ENCODE data around the gene IL2RG.

Gene IL2RG

GRCh38 chrX:71111141-71111843, at the start of gene IL2RG:
Gene IL2RG, minus strand, starts transcription at chrX:71111577. Its CDS starts 38 bp downstream, at chrX:71111539.
- no peak for TF ChIP-seq CTCF (conservative IDR thresholded peaks at IDR 0.05; ENCODE audit: low read depth, low read length)
- no peak within 1 kb of the TSS for H3K4me3 ChIP-seq (ENCODE audit: low read depth, low read length)
- no peak for DNase-seq (ENCODE audit: low read depth)

DNA sequence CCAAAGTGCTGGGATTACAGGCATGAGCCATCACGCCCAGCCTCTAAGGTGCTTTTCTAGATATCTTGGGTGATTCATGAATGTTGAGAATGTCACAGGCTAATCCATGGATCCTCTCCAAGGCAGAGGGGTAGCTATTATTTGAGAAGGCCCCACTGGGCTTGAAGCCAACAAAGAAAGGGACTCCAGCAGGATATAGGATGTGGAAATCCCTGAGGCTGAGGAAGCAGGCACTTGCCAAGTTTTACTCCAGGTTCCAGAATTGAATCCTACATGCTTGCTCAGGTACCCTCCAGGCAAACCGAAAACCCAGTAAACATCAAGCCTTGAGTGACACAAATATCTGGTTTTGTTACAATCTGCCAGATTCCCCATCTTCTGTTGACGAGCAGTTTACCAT, 49.1 kb upstream of the IL2RG start:
- no peak for TF ChIP-seq CTCF (conservative IDR thresholded peaks at IDR 0.05; ENCODE audit: low read depth, low read length)
- H3K4me3 ChIP-seq (ENCODE audit: low read depth, low read length): no peak overlapping the region
- no peak for DNase-seq (ENCODE audit: low read depth)

GRCh38 chrX:71159335-71159734, 48.0 kb upstream of the IL2RG start:
- DNase-seq (ENCODE audit: low read depth): no peak
- no peak overlapping the region for H3K4me3 ChIP-seq (ENCODE audit: low read depth, low read length)
- no peak for TF ChIP-seq CTCF (conservative IDR thresholded peaks at IDR 0.05; ENCODE audit: low read depth, low read length)

GRCh38 chrX:71158603-71159002, 47.2 kb upstream of the IL2RG start:
- DNase-seq (ENCODE audit: low read depth): no peak
- no peak overlapping the region for H3K4me3 ChIP-seq (ENCODE audit: low read depth, low read length)
- TF ChIP-seq CTCF (conservative IDR thresholded peaks at IDR 0.05; ENCODE audit: low read depth, low read length): no peak

DNA sequence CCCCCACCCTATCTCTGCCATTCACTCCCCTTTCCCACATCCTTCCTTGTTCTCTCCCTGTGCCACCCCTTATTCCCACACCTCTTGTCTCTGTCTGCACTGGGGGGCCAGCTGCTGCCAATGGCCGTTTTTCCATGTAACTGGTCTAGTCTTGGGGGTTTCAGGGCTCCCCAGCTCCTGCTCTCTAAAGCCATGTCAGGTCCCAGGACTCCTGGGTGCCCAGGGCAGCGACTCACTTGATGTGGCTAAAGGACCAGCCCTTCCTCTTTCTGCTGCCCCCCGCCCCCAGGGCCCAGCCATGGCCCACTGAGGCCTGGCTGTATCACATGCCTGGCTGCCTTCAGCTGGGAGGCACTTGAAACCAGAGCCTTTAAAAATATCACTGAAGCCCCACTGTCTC, 43.3 kb upstream of the IL2RG start:
- no peak for TF ChIP-seq CTCF (conservative IDR thresholded peaks at IDR 0.05; ENCODE audit: low read depth, low read length)
- no peak overlapping the region for H3K4me3 ChIP-seq (ENCODE audit: low read depth, low read length)
- DNase-seq (ENCODE audit: low read depth): no peak

DNA sequence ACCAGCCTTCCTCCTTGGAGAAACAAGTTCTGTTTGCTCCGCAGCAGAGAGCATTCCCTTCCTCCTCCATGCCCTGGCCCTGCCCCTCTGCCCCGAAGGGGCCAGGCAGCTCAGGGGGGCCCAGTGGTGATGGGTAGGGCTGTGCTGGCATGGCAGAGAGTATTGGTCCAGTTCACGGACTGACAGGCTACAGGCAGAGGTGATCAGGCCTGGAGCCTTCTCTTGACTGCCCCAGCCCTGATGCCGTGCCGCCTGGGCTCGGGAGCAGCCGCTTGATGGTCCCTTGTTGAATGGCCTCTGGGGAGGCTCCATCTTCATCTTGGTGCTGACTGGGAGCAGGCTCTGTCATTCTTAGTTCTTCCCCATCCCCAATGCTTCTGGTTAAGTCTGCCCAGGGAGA, 42.8 kb upstream of the IL2RG start:
- no peak for DNase-seq (ENCODE audit: low read depth)
- no peak for TF ChIP-seq CTCF (conservative IDR thresholded peaks at IDR 0.05; ENCODE audit: low read depth, low read length)
- H3K4me3 ChIP-seq (ENCODE audit: low read depth, low read length): no peak overlapping the region

GRCh38 chrX:71151366-71151765, 40.0 kb upstream of the IL2RG start:
- no peak for TF ChIP-seq CTCF (conservative IDR thresholded peaks at IDR 0.05; ENCODE audit: low read depth, low read length)
- H3K4me3 ChIP-seq (ENCODE audit: low read depth, low read length): no peak overlapping the region
- no peak for DNase-seq (ENCODE audit: low read depth)
